Measurements from ENCODE around the gene CDC26.

- TF ChIP-seq EP300 (IDR thresholded peaks at IDR 0.05) (no peak), CTCF (IDR thresholded peaks at IDR 0.05) (no peak)
These were observed 26.2 kb upstream of the CDC26 start for GRCh38 chr9:113301548-113301947.
